NB4 (cell line): ENCODE measurements around the gene FAM9B.

Source experiments
- CTCF ChIP-seq: IDR thresholded peaks from one replicate; pipeline ENCODE4 v1.5.1; 2012; ENCODE audit warnings: low read depth, low read length
- MYC ChIP-seq: IDR thresholded peaks from 2 replicates; pipeline ENCODE4 v1.6.1; 2011; ENCODE audit warnings: low read depth, low read length
- POLR2A ChIP-seq: IDR thresholded peaks from 2 replicates; pipeline ENCODE4 v1.6.1; 2011; ENCODE audit warnings: mild to moderate bottlenecking; ENCODE audit not compliant: insufficient read length; ENCODE audit errors: extremely low read depth

GRCh38 chrX:9052081-9052480, 18.2 kb upstream of the FAM9B start:
- TF ChIP-seq CTCF = no peak
- TF ChIP-seq POLR2A = no peak
- TF ChIP-seq MYC = no peak
